Fibroblast of lung (primary cell): ENCODE results near the gene STK11IP.

Source experiments
- EZH2 ChIP-seq: IDR thresholded peaks from 2 replicates; pipeline ENCODE4 v1.5.1; 2012; ENCODE audit warnings: low read length, control low read depth, mild to moderate bottlenecking; ENCODE audit errors: missing control alignments
- TF ChIP-seq, protein P1 (sequence below), 2 donors: IDR thresholded peaks in 1 of 2; conservative IDR thresholded peaks in 1 of 2; 1 replicate in 1 of 2; 2 replicates in 1 of 2; pipeline ENCODE4 v1.5.1; 2011 to 2012; ENCODE audit warnings: low read length in 2 of 2, control low read depth in 1 of 2, inconsistent platforms in 1 of 2, low read depth in 1 of 2, mild to moderate bottlenecking in 1 of 2

DNA sequence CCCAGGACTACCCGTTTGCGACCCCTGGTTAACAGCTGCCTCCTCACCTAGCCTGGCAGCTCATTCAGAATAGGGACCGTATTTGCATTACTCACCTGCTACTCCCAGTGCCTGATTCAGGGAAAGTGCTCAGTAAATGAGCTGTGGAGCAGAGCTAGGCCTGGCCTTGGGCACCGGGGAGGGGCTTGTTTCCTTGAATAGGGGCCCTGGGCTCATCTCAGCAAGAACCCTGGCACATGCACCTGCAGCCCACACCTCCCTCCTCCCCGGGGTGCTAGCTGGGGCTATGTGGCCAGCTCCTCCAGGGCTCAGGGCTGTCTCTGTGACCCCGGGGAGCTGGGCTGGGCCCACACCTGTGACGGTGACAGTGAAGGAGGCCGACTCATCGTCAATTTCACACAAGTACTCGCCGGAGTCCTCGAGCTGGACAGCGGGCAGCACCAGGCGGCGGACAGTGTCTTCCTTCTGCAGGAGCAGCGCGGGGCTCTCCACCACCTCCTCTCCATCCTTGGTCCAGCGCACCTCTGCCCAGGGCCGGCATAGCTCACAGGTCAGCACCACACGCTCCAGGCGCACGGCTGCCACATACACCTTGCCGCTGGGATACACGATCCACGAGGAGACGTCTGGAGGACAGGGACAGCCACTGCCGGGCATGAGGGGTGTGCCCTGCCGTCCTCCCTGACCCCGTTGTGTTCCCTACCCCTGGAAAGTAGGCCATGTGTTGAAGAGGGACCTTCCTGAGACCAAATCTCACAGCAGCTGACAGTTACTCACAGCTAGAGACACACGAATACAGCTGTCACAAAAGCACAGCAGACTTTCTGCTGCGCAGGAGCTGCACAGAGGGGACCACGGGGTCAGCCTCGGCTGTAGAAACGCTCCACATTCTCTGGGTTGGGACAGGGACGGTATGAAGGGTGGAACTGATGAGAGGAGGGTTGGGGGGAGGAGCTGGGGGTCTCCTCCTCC lies 35.3 kb upstream of the STK11IP start:
- TF ChIP-seq, protein P1, sequence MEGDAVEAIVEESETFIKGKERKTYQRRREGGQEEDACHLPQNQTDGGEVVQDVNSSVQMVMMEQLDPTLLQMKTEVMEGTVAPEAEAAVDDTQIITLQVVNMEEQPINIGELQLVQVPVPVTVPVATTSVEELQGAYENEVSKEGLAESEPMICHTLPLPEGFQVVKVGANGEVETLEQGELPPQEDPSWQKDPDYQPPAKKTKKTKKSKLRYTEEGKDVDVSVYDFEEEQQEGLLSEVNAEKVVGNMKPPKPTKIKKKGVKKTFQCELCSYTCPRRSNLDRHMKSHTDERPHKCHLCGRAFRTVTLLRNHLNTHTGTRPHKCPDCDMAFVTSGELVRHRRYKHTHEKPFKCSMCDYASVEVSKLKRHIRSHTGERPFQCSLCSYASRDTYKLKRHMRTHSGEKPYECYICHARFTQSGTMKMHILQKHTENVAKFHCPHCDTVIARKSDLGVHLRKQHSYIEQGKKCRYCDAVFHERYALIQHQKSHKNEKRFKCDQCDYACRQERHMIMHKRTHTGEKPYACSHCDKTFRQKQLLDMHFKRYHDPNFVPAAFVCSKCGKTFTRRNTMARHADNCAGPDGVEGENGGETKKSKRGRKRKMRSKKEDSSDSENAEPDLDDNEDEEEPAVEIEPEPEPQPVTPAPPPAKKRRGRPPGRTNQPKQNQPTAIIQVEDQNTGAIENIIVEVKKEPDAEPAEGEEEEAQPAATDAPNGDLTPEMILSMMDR (conservative IDR thresholded peaks at IDR 0.05 in 1 of 2, IDR thresholded peaks at IDR 0.05 in 1 of 2; ENCODE audit: low read depth in 1 of 2, low read length in 2 of 2), result no peak
- no peak for TF ChIP-seq EZH2
